IMR-90 (cell line): ENCODE data around the gene CALHM3.

Experiments
- BHLHE40 ChIP-seq: fragments of 150-350 bp; IDR thresholded peaks from 2 replicates; pipeline ENCODE4 v1.6.1; 2016; ENCODE audit warnings: mild to moderate bottlenecking, low read depth, low read length
- CEBPB ChIP-seq: IDR thresholded peaks from 2 replicates; pipeline ENCODE4 v1.6.1; 2012; ENCODE audit warnings: low read depth, low read length, improper control_type of control experiment
- CHD1 ChIP-seq: IDR thresholded peaks from 2 replicates; pipeline ENCODE4 v1.6.1; 2012; ENCODE audit warnings: low read depth, low read length, improper control_type of control experiment
- CTCF ChIP-seq: conservative IDR thresholded peaks from 2 replicates; pipeline ENCODE4 v1.5.1; 2012; ENCODE audit warnings: mild to moderate bottlenecking, low read depth, low read length, improper control_type of control experiment
- FOS ChIP-seq: fragments of 150-350 bp; IDR thresholded peaks from 2 replicates; pipeline ENCODE4 v1.6.1; 2016; ENCODE audit warnings: low read depth, low read length
- MXI1 ChIP-seq: IDR thresholded peaks from 2 replicates; pipeline ENCODE4 v1.6.1; 2012; ENCODE audit warnings: low read depth, mild to moderate bottlenecking, low read length, moderate library complexity, borderline replicate concordance
- NFE2L2 ChIP-seq: fragments of 150-350 bp; IDR thresholded peaks from 2 replicates; pipeline ENCODE4 v1.6.1; 2016; ENCODE audit warnings: low read depth, mild to moderate bottlenecking, low read length
- POLR2A ChIP-seq: IDR thresholded peaks from 2 replicates; pipeline ENCODE4 v1.6.1; 2012; ENCODE audit warnings: mild to moderate bottlenecking, low read depth, low read length
- RAD21 ChIP-seq: IDR thresholded peaks from 2 replicates; pipeline ENCODE4 v1.6.1; 2012; ENCODE audit warnings: low read length, improper control_type of control experiment
- TF ChIP-seq, protein P1 (sequence below): fragments of 150-350 bp; IDR thresholded peaks from 2 replicates; pipeline ENCODE4 v1.6.1; 2016; ENCODE audit warnings: low read depth, mild to moderate bottlenecking, low read length, moderate library complexity, borderline replicate concordance

DNA sequence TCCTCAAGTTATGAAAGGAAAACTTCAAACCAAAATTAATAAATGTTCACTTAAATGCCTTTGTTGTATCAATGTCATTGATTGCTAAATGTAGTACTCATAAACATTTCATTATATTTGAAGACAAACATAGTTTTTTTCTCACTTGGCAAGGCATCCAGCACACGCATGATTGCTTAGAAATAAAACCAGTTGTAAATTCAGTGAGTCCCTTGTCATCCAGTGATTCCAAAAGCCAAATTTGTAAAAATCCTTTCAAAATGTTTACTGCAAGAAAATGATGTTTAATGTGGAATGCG lies 8.3 kb upstream of the CALHM3 start:
- TF ChIP-seq MXI1 = no peak
- no peak for TF ChIP-seq CTCF
- no peak for TF ChIP-seq FOS
- no peak for TF ChIP-seq RAD21
- no peak for TF ChIP-seq POLR2A
- no peak for TF ChIP-seq CEBPB
- TF ChIP-seq NFE2L2 = no peak
- TF ChIP-seq CHD1 = no peak
- TF ChIP-seq BHLHE40 = no peak
- TF ChIP-seq, protein P1, sequence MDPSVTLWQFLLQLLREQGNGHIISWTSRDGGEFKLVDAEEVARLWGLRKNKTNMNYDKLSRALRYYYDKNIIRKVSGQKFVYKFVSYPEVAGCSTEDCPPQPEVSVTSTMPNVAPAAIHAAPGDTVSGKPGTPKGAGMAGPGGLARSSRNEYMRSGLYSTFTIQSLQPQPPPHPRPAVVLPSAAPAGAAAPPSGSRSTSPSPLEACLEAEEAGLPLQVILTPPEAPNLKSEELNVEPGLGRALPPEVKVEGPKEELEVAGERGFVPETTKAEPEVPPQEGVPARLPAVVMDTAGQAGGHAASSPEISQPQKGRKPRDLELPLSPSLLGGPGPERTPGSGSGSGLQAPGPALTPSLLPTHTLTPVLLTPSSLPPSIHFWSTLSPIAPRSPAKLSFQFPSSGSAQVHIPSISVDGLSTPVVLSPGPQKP = no peak
